ENCODE results near the gene CUX1.
A peak's percentile ranks its signal among the peaks of the same experiment; 100 is the strongest.
"Not testable (repeated sequence)": the region's sequence is repeated elsewhere in the genome, so short reads cannot be mapped to it uniquely, and the experiment has no call there.

CUX1 gene

DNA sequence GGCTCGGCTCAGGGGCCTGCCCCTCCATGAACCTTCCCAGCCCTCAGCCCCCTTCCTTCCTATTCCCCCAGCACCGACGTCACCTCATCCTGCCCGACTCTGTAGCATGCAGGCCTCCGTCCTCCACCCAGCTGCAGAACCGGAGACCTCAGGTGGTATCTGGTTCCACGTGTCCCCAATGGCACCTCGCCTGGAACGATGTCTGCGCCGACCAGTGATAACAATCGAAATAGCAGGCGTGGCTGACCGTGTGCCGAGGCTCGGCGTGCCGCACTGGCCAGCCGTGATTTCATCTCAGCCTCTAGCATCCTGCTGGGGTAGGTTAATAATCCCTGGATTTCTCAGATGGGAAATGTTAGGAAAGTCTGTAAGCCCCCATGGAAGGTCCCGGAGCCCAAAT lies 171.7 kb downstream of the CUX1 start:
- no peak for DNase-seq

DNA sequence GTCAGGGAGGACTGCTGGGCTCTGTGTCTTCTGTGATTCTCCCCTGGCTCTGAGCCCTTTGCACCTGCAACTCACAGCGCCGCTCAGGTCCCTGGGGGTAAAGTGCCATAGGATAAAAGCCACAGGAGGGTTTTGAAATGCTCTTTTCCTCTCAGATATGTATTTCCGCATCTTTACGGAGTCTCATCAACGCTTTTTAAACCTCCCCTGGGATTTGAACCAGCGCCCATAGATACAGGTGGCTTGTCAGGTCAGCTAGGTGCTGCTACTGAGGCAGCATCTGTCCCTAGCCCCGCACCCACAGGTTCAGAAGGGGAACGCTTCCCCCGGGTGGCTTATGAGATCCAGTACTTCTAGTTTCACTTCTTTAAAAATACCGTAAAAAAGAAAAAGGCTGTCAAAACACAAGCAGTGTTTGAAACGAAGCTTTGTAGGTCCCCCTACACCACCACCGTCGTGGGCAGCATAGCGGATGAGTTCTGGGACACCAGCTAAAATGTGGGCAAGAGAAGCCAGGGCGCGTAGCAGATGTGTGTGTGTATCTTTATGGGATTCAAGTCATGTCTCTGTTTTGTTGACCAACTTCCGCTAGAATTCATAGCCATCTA lies 173.5 kb downstream of the CUX1 start:
- DNase-seq, result peak in 1 of 6 experiments; percentile 31

DNA sequence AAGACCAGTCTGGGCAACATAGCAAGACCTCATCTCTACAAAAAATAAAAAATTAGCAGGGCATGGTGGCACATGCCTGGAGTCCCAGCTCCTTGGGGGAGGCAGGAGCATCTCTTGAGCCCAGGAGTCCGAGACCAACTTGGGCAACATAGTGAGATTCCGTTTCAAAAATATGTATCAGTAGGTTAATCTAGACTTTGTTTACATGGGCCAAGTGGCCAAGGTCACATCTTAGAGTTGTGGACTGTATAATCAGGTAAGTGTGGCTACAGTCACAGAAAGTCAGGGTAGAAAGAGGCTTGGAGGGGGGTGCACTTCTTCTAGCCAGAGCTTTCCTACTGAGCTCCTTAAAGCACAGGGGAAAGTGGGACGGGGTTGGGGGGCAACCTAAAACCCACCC lies 174.4 kb downstream of the CUX1 start:
- no peak for DNase-seq

DNA sequence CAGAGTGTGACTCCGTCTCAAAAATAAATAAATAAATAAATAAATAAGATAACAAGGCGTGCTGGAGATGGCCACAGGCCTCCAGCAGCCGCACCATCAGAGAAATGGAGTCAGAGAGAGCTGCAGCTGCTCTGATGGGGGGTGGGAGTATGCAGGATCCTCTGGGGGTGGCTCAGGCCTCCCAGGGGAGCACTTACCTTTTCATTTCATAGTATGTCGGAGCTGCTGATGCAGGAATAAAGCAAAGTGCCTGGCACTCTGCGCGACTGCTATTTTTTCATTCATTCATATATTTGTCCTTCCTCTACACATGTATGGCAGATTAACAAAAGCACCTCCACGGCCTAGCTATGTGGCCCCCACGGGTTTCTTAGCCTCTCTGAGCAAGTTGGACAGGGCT lies 175.9 kb downstream of the CUX1 start:
- DNase-seq, result no peak

DNA sequence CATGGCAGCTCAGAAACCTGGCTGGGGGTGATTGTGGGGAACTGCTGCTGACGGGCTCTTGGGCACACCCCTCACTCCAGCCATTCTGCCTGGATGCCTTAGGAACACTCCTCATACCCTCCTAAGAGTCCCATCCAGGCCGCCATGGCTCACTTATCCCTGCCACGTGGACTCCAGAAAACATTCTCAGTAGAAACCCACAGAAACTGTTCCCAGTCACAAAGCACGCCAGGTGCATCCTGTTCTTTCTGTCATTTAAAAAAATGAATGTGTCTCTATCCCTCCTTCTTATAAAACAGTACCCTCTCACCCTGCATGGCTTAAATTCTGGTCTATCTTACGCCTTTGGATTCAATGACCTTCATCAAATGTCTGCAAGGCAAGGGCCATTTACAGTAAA lies 177.7 kb downstream of the CUX1 start:
- no peak for DNase-seq

DNA sequence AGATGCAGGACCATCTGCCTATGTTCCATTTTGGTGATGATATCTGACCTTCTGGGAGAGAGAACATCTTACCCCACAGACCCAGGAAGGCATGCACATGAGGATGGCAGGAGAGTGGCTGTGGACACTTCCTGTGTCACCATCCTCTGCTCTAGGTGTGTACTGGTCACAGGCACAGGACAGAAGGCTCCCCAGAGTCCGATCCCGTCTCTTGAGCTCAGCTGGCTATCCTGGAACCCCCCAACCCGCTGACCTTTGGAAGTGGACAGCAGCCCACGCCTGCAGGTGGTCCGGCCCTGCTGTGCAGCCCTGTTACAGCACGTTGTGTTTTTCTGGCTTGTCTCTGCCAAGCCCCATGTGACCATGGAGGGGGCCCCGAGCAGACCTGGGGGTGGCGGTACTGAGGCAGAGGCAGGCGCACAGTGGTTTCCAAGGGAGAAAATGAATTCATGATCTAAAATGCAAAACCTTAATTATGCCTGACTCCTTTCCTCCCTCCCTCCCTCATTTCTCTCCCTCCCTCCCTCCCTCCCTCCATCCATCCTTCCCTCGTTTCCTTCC lies 178.8 kb downstream of the CUX1 start:
- no peak for DNase-seq

DNA sequence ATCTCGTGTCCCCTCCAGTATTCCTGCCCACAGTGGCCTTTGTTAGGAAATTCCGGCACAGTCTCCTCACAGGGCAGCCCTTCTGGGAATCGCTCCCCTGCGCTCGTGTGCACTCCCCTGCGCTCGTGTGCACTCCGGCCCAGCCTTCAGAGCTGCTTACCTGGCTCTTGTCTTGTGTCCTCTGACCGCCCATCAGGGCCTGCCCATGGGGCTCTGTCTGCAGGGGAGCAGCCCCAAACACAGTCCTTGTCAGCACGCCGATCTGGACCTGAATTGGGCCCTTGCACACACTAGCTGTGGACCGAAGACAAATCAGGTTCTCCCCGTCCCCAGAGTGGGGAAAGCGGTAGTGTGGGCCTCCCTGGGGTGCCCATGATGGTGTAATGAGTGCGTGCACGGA lies 179.4 kb downstream of the CUX1 start:
- no peak for DNase-seq

DNA sequence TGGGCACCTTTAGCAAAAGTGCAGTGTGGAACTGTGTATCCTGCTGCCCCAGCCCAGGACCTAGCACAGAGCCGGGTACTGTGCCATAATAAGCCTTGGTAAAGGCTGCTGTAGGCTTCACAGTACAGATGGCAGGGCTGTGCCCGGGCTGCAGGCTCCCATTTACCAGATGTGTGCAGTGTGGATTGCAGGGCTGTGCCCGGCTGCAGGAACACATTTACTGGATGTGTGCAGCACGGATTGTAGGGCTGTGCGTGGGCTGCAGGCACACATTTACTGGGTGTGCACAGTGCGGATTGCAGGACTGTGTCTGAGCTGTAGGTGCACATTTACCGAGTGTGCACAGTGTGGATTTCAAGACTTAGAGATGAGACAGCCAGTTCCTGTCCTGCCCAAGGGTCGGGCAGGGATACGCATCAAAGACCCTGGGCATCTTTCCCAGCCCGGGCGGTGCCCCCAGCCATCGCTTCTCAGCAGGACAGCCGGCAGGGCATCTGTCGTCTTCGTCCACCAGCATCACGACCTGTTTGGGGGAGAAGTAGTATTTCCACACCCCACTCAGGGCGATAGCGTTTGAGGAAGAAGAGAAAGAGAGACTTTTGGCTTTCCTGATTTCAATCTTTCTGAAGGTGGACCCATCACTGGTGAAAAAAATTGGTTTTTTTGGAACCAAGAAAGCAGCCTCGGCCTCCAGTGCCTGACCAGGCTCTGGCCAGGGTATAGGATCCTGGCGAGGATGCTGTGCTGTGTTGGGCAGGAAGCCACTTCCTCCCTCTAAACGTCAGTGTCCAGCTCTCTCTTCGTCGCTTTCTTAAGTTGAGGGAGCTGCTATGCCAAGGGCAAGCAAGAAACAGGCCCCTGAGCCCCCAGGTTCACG lies 180.8 kb downstream of the CUX1 start:
- no peak for DNase-seq

DNA sequence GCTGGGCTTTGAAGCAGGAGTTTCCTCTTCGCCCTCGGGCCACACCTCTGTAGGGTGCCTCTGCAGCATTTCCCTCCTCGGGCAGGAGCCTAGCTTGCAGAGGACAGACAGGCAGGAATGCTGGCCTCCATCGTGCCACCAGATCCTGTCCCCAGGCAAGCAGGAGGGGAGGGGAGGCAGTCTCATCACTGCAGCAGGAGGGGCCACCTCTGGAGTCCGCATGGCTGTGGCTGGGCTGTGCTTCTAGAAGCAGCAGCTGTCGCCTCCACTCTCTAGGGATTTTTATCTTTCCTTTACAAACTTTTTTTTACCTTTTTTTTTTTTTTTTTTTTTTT lies 181.4 kb downstream of the CUX1 start:
- no peak for DNase-seq

DNA sequence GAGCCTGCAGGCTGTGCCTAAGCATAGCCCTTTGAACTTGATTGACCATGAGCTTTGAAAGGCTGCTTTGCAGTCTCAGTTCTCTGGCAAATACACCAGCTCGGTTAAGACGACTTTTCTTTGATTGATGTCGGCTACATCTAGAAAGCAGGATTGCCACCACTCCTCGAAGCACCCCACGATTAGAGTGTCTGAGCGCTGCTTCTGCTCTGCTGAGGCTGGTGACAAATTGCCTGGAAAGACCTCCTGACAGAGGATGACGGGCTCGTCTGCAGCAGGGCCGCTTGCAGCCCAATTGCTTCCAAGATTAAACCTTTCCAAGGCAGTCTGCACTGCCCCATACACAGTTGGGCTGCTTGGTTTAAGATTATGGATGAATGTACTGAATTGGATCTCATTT lies 182.0 kb downstream of the CUX1 start:
- no peak for DNase-seq

DNA sequence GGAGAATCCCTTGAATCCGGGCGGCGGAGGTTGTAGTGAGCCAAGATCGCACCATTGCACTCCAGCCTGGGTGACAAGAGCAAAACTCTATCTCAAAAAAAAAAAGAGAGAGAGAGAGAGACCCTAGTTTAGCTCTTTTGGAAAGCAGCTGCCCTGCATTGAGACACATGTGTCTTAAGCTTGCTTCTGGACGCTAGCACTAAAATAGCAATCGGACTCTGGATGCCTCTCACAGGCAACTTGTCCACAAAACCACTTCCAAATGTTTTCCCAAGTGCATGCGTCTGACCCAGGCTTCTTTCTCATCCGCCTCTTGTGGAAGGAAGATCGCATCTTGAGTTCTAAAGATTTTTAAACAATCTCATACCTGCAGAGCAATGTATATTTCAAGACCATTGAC lies 182.7 kb downstream of the CUX1 start:
- DNase-seq, result no peak

DNA sequence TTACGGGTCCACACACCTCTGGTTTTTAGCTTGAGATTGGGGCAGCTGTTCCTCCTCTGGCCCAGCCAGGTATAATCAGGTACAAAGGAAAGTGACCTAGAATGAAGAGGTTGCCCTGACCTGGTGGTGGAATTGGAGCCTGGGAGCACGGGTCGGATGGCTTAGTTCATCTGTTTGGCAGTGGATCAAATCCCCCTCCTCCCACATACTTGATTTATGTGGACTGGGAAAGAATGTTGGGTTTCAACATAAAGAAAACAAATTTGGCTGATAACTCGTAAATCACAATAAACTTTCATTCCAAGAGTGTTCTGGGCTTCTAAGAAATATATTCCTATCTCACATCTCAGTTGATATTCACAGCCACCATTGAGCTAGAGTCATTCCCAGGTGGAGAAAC lies 186.8 kb downstream of the CUX1 start:
- DNase-seq, result no peak

DNA sequence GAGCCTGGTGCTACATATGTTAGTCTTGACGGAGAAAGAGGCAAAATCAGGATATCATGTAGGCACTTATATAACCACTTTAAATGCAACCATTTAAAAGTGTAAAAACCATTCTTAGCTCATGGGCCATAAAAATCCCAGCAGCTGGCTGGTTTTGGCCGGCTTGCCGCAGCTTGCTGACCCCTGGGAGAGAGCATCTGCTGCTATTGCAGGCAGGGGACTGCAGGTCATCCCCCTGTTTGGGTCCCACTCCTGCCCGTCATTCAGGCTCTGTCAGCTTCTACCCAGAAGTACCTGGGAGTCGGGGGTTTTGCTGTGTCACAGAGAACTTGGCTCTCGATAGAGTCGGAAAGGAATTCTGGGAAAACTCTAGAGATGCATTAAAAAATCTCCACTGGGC lies 187.4 kb downstream of the CUX1 start:
- DNase-seq, result no peak

DNA sequence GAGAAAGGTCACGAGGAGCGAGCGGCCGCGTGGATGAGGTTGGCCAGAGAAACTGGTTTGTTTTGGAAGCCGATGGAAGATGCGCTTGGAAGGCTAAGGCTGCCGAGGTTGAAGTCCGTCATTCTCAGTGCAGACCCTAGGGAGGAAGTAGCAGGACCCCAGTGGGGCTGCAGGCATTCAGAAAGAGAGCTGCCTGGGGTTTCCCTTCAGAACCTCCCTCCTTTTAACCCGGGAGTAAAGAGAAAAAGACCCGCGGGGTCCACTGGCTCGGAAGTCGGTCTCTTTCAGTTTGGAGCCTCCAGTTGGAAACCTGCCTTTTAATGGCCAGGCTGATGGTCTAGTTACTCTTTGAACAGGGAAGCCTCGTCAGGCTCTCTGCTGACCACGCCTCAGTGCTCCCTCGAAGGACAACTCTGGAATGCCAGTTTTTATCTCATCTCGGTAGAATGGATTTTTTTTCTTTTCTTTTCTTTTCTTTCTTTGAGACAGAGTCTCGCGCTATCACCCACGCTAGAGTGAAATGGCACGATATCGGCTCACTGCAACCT lies 188.6 kb downstream of the CUX1 start:
- DNase-seq, result no peak

DNA sequence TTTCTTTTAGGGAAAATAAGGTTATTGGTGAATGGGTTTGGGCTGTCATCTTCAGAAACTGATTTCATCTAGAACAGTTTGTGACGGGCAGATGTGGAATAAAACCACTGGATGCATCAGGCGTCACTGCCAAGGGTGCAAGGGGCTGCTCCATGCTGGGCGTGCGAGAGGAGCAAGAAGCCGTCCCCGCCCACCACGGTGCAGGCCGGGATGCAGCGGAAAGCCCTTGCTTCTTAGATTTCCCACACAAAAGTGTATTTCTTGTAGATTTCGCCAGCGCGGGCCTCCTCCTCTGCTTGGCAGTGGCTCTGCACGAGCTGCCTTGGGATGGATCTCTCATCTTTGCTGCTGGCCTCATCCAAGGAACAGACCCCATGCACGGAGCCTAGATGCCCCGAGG lies 189.3 kb downstream of the CUX1 start:
- DNase-seq, result no peak

DNA sequence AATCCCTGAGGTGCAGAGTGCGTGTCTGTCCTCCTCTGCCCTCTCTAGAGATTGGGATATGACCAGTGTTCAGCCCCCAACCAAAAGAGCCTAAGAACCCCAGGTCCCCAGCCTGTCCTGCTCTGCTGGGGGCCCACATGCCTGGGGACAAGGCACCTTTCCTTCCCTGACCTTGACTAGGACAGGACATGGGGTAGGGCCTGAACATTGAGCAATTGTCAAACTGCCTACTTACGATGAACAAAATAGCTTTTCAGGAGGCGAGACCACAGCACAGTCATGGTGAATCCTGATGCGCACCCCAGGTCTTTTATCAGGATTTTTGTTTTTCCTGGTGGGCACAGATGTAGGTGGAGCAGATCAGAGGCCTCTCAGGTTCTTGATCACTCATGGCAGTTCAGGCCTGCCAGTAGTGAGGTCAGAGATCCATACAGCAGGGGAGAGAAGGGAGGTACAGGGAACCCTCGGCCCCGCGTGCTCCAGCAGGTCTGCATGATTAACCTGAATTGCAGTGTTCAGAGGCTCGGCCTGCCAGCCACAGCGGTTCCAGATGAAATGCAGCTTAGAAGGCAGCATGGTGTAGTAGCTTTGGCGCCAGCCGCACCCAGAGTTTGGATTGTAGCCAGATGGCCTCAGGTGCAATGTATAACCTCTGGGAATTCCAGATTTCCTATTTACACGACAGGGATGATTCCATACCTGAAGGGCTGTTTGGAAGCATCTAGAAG lies 191.3 kb downstream of the CUX1 start:
- no peak for DNase-seq

DNA sequence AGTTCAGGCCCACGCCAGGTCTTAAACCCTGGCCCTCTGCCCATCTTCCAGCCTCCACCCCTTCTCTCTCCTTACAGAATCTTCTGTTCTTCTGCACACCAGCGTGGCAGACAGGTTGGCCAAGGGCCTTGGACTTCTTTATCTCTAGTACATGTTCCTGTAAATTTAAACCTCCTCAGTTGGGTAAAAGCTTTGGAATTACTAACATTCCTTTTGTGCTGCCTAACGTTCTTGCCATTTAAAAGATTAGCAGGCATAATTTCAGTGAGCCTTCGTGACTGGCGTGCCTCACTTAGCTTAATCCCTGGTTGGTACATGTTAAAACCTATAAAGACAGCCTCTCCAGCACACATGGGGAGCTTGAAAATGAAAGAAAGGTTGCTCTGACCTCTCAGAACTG lies 192.2 kb downstream of the CUX1 start:
- no peak for DNase-seq

DNA sequence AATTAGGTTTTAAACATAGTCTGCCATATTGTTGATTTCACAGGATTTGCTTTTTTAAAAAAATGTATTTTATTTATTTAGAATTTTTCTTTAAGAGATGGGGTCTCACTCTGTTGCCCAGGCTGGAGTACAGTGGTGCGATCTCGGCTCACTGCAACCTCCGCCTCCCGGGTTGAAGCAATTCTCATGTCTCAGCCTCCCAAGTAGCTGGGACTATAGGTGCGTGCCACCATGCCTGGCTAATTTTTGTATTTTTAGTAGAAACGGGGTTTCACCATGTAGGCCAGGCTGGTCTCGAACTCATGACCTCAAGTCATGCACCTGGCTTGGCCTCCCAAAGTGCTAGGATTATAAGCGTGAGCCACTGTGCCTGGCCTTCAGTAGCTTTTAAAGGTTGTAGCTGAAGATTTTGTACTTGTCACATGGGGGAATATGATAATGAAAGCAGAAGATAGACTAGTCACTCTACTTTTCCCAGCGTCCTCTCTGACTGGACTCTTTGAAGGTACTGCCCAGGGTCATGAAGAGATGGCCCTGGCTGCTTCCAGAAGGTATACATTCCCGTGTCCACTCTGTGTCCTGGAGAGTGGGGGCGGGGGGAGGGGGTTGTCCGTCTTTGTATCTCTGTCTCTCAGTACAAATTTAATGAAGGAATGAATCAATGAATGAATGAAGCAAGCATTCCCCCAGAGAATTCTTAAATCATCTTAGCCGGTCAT lies 194.8 kb downstream of the CUX1 start:
- DNase-seq, result not testable (repeated sequence)

DNA sequence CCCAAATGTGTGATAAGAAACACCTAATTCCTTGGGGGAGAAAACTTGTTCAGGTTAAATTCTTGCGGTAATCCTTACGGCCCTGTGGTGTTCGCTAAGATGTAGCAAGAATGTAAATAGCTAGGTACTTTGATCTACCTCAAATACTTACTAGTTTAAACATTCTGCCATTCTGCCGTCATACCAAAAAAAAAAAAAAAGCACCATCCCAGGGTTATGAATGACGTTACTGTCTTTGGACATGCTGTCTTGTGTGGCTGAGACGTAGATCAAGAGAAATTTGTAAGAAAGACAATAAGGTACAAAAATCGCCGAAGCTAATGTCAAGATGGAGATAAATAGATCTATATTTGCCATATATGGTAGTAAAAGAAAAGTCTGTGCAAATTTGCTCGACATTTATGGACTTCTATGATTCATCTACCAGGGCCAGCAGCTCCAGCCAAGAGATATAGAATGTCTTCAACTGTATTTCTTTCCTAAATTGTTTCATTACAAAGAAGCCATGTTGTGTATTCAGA lies 195.6 kb downstream of the CUX1 start:
- no peak for DNase-seq

DNA sequence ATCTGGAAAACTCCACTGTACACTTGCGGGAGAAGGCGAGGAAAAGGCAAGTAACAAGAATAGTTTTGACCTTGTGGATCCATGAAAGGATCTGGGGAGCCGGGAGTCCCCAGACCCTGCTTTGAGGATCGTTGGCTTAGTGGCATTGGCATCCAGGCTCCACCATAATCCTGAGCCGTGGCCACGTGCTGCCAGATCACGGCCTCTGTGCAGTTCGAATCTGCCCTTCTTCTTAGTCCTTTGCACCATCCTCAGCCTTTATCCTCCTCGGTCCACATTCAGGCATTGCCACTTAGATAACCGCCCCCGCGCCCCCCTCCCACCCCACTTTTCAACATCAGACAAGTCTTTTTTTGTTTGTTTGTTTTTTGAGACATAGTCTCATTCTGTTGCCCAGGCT lies 201.4 kb downstream of the CUX1 start:
- DNase-seq, result no peak

DNA sequence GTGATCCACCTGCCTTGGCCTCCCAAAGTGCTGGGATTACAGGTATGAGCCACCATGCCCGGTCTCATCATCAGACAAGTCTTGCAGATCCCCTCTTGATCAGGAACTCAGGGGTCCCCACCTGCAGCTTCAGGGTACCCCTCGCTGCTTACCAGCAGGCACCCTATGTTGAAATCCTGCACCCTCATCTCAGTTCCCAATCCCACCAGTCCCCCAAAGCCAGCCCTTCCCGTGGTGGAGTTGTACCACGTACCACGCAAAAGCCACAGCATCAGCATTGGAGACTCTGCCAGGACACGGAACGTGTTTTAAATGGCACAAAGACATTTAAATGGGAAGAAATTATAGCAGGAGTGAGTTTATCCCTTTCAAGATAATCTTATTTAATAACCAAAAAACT lies 202.0 kb downstream of the CUX1 start:
- DNase-seq, result no peak

DNA sequence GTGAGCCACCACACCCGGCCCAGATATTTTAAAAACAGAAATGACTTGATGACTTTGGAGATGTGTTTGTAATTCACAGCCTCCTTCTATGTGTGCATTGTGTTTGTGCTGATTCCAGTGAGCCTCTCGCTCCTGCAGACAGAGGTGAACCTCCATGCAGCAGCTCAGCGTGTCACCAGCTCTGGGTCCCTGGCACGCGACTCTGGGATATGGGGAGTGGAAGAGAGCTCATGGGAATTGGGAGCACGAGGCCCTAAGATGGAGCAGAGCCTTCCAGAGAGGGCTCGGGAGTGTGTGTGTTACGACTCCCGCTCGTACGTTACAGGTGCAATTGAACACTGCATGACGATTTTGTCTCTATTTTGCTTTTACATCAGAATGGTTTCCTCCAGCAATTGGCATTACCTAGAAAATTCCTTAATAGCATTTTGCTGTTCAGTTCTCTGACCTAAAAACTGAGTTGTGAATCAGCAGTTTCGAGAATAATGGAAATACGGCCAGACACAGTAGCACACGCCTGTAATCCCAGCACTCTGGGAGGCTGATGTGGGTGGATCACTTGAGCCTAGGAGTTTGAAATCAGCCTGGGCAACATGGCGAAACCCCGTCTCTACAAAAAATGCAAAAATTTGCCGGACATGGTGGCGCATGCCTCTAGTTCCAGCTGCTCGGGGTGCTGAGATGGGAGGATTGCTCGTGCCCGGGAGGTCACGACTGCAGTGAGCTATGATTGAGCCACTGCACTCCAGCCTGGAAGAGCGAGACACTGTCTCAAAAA lies 204.6 kb downstream of the CUX1 start:
- DNase-seq, result no peak
